Neuronal stem cell (in vitro differentiated cells): ENCODE data around the gene ELOVL6.
"Not testable (repeated sequence)": the region's sequence is repeated elsewhere in the genome, so short reads cannot be mapped to it uniquely, and the experiment has no call there.

Experiments
- DNase-seq: peaks from one replicate; pipeline ENCODE4 v3.0.0-alpha.2; 2013; ENCODE audit warnings: low spot score
- H2AFZ ChIP-seq: one replicate; pipeline ENCODE4 v1.6.1; 2013; ENCODE audit warnings: mild to moderate bottlenecking, low read length, inconsistent platforms
- H2AK5ac ChIP-seq: 2 replicates; pipeline ENCODE4 v1.6.1; 2013; ENCODE audit warnings: low read depth, mild to moderate bottlenecking, inconsistent platforms, low read length, moderate library complexity, mixed read lengths
- H2BK120ac ChIP-seq: 2 replicates; pipeline ENCODE4 v1.6.1; 2013; ENCODE audit warnings: low read depth, mild to moderate bottlenecking, inconsistent platforms, low read length, moderate library complexity, mixed read lengths
- H2BK12ac ChIP-seq: one replicate; pipeline ENCODE4 v1.6.1; 2013; ENCODE audit warnings: low read length, inconsistent platforms
- H2BK15ac ChIP-seq: 2 replicates; pipeline ENCODE4 v1.6.1; 2013; ENCODE audit warnings: mild to moderate bottlenecking, low read length, inconsistent platforms, mixed read lengths
- H2BK5ac ChIP-seq: one replicate; pipeline ENCODE4 v1.6.1; 2013; ENCODE audit warnings: inconsistent platforms, mild to moderate bottlenecking, low read length, moderate library complexity
- H3K14ac ChIP-seq: one replicate; pipeline ENCODE4 v1.6.1; 2013; ENCODE audit warnings: low read length, inconsistent platforms
- H3K18ac ChIP-seq: 2 replicates; pipeline ENCODE4 v1.6.1; 2013; ENCODE audit warnings: low read length, inconsistent platforms
- H3K23ac ChIP-seq: 2 replicates; pipeline ENCODE4 v1.6.1; 2013; ENCODE audit warnings: low read depth, mild to moderate bottlenecking, mixed read lengths, low read length, inconsistent platforms; ENCODE audit not compliant: poor library complexity
- H3K27ac ChIP-seq: replicated peaks from 3 replicates; pipeline ENCODE4 v1.5.1; 2013; ENCODE audit warnings: low read length, inconsistent platforms
- H3K27me3 ChIP-seq, 3 experiments: 2 replicates each; pipeline ENCODE4 v1.6.1; 2013; ENCODE audit warnings: low read length in 3 of 3, mild to moderate bottlenecking in 2 of 3, inconsistent platforms in 1 of 3, low read depth in 1 of 3, mixed read lengths in 1 of 3, moderate library complexity in 1 of 3; ENCODE audit not compliant: control insufficient read depth in 3 of 3, insufficient read depth in 3 of 3
- H3K36me3 ChIP-seq, 2 donors: replicated peaks in 1 of 2; 2 replicates each; pipeline ENCODE4 v1.6.1; 2013; ENCODE audit warnings: low read length in 2 of 2; ENCODE audit not compliant: control insufficient read depth in 2 of 2, insufficient read depth in 2 of 2
- H3K4ac ChIP-seq: 2 replicates; pipeline ENCODE4 v1.6.1; 2013; ENCODE audit warnings: inconsistent platforms, mild to moderate bottlenecking, low read length, moderate library complexity
- H3K4me1 ChIP-seq, 2 donors: 1 replicate in 1 of 2; 2 replicates in 1 of 2; pipeline ENCODE4 v1.6.1; 2013; ENCODE audit warnings: low read length in 2 of 2, low read depth in 1 of 2; ENCODE audit not compliant: control insufficient read depth in 2 of 2, insufficient read depth in 1 of 2
- H3K4me2 ChIP-seq: one replicate; pipeline ENCODE4 v1.6.1; 2013; ENCODE audit warnings: mild to moderate bottlenecking, low read length, inconsistent platforms; ENCODE audit not compliant: insufficient read depth, poor library complexity, severe bottlenecking
- H3K4me3 ChIP-seq, 2 donors: 2 replicates each; pipeline ENCODE4 v1.5.1; 2013; ENCODE audit warnings: low read length in 2 of 2, mild to moderate bottlenecking in 2 of 2, inconsistent platforms in 1 of 2, moderate library complexity in 1 of 2
- H3K79me1 ChIP-seq: one replicate; pipeline ENCODE4 v1.6.1; 2013; ENCODE audit warnings: low read depth, mild to moderate bottlenecking, inconsistent platforms, low read length, moderate library complexity
- H3K9ac ChIP-seq: one replicate; pipeline ENCODE4 v1.6.1; 2013; ENCODE audit warnings: mild to moderate bottlenecking, low read depth, low read length, inconsistent platforms; ENCODE audit not compliant: poor library complexity
- H3K9me3 ChIP-seq, 2 donors: replicated peaks in 1 of 2; 2 replicates each; pipeline versions ENCODE3 to v1.6.1; 2013; ENCODE audit warnings: low read length in 2 of 2, mild to moderate bottlenecking in 2 of 2, inconsistent platforms in 1 of 2, low read depth in 1 of 2, mixed read lengths in 1 of 2, moderate library complexity in 1 of 2; ENCODE audit not compliant: control insufficient read depth in 2 of 2, insufficient read depth in 1 of 2
- H4K8ac ChIP-seq: one replicate; pipeline ENCODE4 v1.6.1; 2013; ENCODE audit warnings: low read depth, mild to moderate bottlenecking, inconsistent platforms, low read length, moderate library complexity
- H4K91ac ChIP-seq: one replicate; pipeline ENCODE4 v1.6.1; 2013; ENCODE audit warnings: low read length, low read depth, mild to moderate bottlenecking, inconsistent platforms; ENCODE audit not compliant: poor library complexity
- WGBS, 2 donors: extraction: QIAGEN DNeasy Blood & Tissue Kit; methylation state at CpG; one replicate each; pipeline ENCODE4 v1.1.7; 2013; ENCODE audit warnings: missing lambda C conversion rate in 2 of 2, mixed read lengths in 1 of 2; ENCODE audit not compliant: insufficient read length in 2 of 2, insufficient replicate concordance in 1 of 2; ENCODE audit errors: extremely low coverage in 2 of 2; 5-methylcytosine and 5-hydroxymethylcytosine counted together

Gene ELOVL6

DNA sequence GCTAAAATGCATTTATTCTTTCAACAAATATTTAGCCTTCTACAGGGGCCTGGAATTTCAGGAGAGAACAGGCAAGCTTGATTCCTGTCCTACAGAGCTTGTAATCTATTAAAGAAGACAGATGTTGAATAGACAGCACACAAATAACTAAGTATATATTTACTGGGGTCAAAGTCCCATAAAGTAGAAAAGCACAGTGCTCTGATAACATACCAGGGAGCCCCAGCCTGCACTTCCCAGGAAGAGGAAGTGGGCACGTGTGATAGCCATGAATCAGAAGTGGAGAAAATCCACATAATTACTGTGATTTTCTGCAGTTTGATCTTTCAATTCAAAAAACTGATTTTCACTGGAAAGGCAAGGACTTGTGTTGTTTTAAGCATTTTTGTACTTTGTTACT lies 156.7 kb downstream of the ELOVL6 start:
- no peak overlapping the region for H2BK5ac ChIP-seq
- H2BK12ac ChIP-seq: no peak overlapping the region
- H3K4me1 ChIP-seq: peaks cover 7 to 8% of the 10 kb centered on the region in 2 donors
- no peaks in the 10 kb centered on the region for H3K27me3 ChIP-seq
- no peak overlapping the region for H3K18ac ChIP-seq
- no peak for DNase-seq
- no peak overlapping the region for H3K9ac ChIP-seq
- H2AK5ac ChIP-seq: no peak overlapping the region
- no peak overlapping the region for H3K4ac ChIP-seq
- no peaks in the 10 kb centered on the region for H3K79me1 ChIP-seq
- no peak overlapping the region for H3K27ac ChIP-seq
- peaks cover 0 to 12% of the 10 kb centered on the region in 2 donors for H3K36me3 ChIP-seq
- H4K8ac ChIP-seq: no peak overlapping the region
- H3K23ac ChIP-seq: no peak overlapping the region
- no peak overlapping the region for H2BK120ac ChIP-seq
- no peak overlapping the region for H2AFZ ChIP-seq
- no peak overlapping the region for H2BK15ac ChIP-seq
- no peak overlapping the region for H4K91ac ChIP-seq
- H3K4me3 ChIP-seq: no peak overlapping the region
- H3K9me3 ChIP-seq: no peaks in the 10 kb centered on the region
- WGBS, 2 donors: no CpG with 5 or more reads among the region's 1 CpG
- H3K14ac ChIP-seq: no peak overlapping the region
- H3K4me2 ChIP-seq: no peak overlapping the region

DNA sequence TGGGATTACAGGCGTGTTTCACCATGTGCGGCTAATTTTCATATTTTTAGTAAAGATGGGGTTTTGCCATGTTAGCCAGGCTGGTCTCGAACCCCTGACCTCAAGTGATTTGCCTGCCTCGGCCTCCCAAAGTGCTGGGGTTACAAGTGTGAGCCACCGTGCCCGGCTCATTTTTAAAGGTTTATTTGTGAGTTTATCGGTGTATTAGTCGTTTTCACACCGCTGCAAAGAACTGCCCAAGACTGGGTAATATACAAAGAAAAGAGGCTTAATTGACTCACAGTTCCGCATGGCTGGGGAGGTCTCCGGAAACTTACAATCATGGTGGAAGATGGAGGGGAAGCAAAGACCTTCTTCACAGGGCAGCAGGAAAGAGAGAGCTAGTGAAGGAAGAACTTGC lies 159.3 kb downstream of the ELOVL6 start:
- WGBS, 2 donors: no CpG with 5 or more reads among the region's 11 CpGs
- DNase-seq: not testable (repeated sequence)

DNA sequence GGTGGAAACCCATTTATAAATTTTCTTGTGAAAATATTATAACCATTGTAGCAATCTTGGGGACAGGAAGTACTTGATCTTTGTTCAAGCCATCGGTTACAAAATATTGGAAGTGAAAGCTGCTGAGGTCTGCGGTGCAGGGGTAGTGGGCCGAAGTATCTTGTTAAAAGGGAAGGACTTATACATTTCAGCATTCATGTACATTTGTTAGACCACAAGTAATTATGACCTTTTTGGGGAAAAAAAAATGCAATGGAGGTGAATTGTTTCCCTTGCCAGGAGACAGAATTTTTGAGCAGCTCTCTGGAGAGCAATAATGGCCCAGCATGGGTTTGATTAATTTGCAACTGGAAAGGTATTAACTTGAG lies 164.4 kb downstream of the ELOVL6 start:
- Histone ChIP-seq H2AK5ac (no peak overlapping the region), H4K91ac (no peak overlapping the region), H3K9ac (no peak overlapping the region), H3K27ac (no peak overlapping the region), H3K4me1 (no peaks in the 10 kb centered on the region), H3K23ac (no peak overlapping the region), H2BK120ac (no peak overlapping the region), H3K27me3 (no peaks in the 10 kb centered on the region), H2BK5ac (no peak overlapping the region), H4K8ac (no peak overlapping the region), H3K79me1 (no peaks in the 10 kb centered on the region), H2BK12ac (no peak overlapping the region), H2AFZ (no peak overlapping the region), H3K14ac (no peak overlapping the region), H3K4ac (no peak overlapping the region), H3K9me3 (peaks cover 0 to 3% of the 10 kb centered on the region in 2 donors), H3K18ac (no peak overlapping the region), H3K4me3 (no peak overlapping the region), H3K36me3 (no peaks in the 10 kb centered on the region), H2BK15ac (no peak overlapping the region), H3K4me2 (no peak overlapping the region)
- DNase-seq: no peak
- no CpG with 5 or more reads among the region's 3 CpGs for WGBS, 2 donors

More for the DNA sequence above, 159.3 kb downstream of the ELOVL6 start:
- H3K4me3 ChIP-seq, H3K27ac ChIP-seq, H3K9me3 ChIP-seq, H3K4ac ChIP-seq, H4K91ac ChIP-seq, H3K4me2 ChIP-seq, H2BK12ac ChIP-seq, H4K8ac ChIP-seq, H3K9ac ChIP-seq, H3K4me1 ChIP-seq, H3K36me3 ChIP-seq, H2AK5ac ChIP-seq, H3K79me1 ChIP-seq, H3K18ac ChIP-seq, H2BK120ac ChIP-seq, H2BK15ac ChIP-seq, H3K23ac ChIP-seq, H2BK5ac ChIP-seq, H3K14ac ChIP-seq, H3K27me3 ChIP-seq, H2AFZ ChIP-seq: not testable (repeated sequence)

DNA sequence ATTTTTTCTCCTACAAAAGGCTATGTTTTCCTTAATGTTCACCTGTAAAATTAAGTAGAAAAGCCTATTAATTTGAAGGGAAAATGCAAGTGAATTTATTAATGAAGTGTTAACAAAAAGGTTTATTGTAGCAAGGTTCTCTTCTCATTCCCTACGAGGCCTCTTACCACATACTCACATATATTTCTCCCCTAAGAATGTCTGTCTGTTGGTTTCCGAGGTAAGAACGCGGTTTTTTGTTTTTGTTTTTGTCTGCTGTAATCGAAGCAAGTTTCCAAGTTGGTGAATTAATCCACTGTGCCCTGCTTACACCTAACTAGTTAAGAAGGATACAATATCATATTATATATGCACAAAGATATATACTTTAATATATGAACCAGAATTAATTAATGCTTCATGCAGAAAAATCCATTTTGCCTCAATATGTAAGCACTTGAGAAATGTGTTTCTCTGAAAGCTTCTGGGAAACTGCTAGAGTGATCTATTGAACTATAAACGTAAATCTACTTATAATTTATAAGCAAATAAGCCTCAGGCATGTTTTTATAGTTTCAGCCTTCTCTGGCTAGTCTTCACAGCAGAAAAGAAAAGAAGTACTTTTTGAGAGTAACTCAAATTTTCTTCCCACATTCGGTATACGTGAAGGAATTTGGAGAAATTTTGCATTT lies 164.9 kb downstream of the ELOVL6 start:
- H2BK12ac ChIP-seq: no peak overlapping the region
- no CpG with 5 or more reads among the region's 8 CpGs for WGBS, 2 donors
- H3K9me3 ChIP-seq: peaks cover 0 to 3% of the 10 kb centered on the region in 2 donors
- no peak overlapping the region for H2AFZ ChIP-seq
- no peak overlapping the region for H4K8ac ChIP-seq
- no peaks in the 10 kb centered on the region for H3K79me1 ChIP-seq
- H2BK120ac ChIP-seq: no peak overlapping the region
- no peak for DNase-seq
- no peak overlapping the region for H3K4me2 ChIP-seq
- H2AK5ac ChIP-seq: no peak overlapping the region
- H3K18ac ChIP-seq: no peak overlapping the region
- H3K27ac ChIP-seq: no peak overlapping the region
- H3K23ac ChIP-seq: no peak overlapping the region
- no peak overlapping the region for H2BK15ac ChIP-seq
- H3K36me3 ChIP-seq: no peaks in the 10 kb centered on the region
- no peaks in the 10 kb centered on the region for H3K4me1 ChIP-seq
- no peak overlapping the region for H3K4ac ChIP-seq
- H4K91ac ChIP-seq: no peak overlapping the region
- no peak overlapping the region for H2BK5ac ChIP-seq
- no peak overlapping the region for H3K9ac ChIP-seq
- no peak overlapping the region for H3K14ac ChIP-seq
- H3K4me3 ChIP-seq: no peak overlapping the region
- H3K27me3 ChIP-seq: no peaks in the 10 kb centered on the region
